ENCODE data around the gene LOC128125822.

Gene LOC128125822

GRCh38 chr6:63592886-63593285 lies 20.6 kb downstream of the LOC128125822 start:
- H3K4me3 ChIP-seq (ENCODE audit: insufficient read depth, low read length, poor library complexity, severe bottlenecking) = no peak overlapping the region
- no peaks in the 10 kb centered on the region for H3K27me3 ChIP-seq (ENCODE audit: low read length)
- H3F3A ChIP-seq (ENCODE audit: insufficient read depth) = no peaks in the 10 kb centered on the region
- H3K9me2 ChIP-seq (replicated peaks; ENCODE audit: insufficient read depth, low read length) = no peaks in the 10 kb centered on the region
- no peaks in the 10 kb centered on the region for H3K79me2 ChIP-seq (ENCODE audit: insufficient read depth, low read length)
- H3K36me3 ChIP-seq (ENCODE audit: low read length) = no peaks in the 10 kb centered on the region
- no peaks in the 10 kb centered on the region for H3K9me3 ChIP-seq (ENCODE audit: insufficient read depth, low read length)
- H4K20me1 ChIP-seq (ENCODE audit: low read depth, low read length) = no peaks in the 10 kb centered on the region
- no peak overlapping the region for H3K4me2 ChIP-seq (ENCODE audit: low read depth, low read length, poor library complexity, severe bottlenecking)
- H3K9ac ChIP-seq (ENCODE audit: low read length) = no peak overlapping the region
- H3K27ac ChIP-seq (ENCODE audit: low read depth, low read length) = no peak overlapping the region
- TF ChIP-seq, protein P1, sequence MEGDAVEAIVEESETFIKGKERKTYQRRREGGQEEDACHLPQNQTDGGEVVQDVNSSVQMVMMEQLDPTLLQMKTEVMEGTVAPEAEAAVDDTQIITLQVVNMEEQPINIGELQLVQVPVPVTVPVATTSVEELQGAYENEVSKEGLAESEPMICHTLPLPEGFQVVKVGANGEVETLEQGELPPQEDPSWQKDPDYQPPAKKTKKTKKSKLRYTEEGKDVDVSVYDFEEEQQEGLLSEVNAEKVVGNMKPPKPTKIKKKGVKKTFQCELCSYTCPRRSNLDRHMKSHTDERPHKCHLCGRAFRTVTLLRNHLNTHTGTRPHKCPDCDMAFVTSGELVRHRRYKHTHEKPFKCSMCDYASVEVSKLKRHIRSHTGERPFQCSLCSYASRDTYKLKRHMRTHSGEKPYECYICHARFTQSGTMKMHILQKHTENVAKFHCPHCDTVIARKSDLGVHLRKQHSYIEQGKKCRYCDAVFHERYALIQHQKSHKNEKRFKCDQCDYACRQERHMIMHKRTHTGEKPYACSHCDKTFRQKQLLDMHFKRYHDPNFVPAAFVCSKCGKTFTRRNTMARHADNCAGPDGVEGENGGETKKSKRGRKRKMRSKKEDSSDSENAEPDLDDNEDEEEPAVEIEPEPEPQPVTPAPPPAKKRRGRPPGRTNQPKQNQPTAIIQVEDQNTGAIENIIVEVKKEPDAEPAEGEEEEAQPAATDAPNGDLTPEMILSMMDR (IDR thresholded peaks at IDR 0.05; ENCODE audit: insufficient read depth, low read length, poor library complexity, severe bottlenecking) = no peak
- TF ChIP-seq EZH2phosphoT487 (conservative IDR thresholded peaks at IDR 0.05; ENCODE audit: low read length) = no peak
- H2AFZ ChIP-seq (ENCODE audit: low read depth, low read length, severe bottlenecking) = no peak overlapping the region

DNA sequence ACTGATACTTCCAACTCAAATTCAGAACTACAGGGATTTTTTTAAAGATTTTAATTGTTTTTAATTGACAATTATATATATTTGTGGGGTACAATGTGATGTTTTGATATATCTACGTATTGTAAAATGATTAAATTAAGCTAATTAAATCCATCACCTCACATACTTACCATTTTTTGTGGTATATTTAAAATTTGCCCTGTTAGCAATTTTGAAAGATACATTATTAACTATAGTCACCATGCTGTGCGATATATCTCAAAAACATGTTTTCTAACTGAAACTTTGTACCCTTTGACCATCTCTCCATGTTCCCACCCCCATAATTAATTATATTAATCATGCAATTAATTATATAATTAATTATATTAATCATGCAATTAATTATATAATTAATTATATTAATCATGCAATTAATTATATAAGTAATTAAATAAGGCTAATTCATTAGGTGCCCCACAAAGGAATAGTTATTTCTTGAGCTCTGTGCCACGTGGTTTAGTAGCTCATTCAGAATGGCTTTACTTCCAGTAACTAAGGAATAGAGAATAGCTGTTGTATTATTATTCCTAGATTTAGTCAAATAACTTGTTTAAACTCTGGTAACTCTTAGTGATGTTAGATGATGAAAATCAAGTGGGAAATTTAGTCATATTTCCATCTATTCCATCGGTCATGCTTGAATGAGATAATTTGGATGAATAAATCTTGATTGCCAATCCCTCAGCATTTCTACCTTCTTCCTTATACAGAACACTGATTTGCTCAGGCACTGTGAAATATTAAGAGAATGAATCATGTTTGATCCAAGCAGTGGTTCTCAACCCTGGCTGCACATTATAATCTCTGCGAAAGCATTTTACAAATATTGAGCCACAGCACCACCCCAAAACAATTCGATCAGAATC lies 25.1 kb downstream of the LOC128125822 start:
- Histone ChIP-seq H3K4me2 (ENCODE audit: low read depth, low read length, poor library complexity, severe bottlenecking) (peak overlapping the region; percentile 55), H3K9ac (ENCODE audit: low read length) (no peak overlapping the region), H3K9me3 (ENCODE audit: insufficient read depth, low read length) (no peaks in the 10 kb centered on the region), H3K79me2 (ENCODE audit: insufficient read depth, low read length) (no peaks in the 10 kb centered on the region), H3K27ac (ENCODE audit: low read depth, low read length) (no peak overlapping the region), H4K20me1 (ENCODE audit: low read depth, low read length) (no peaks in the 10 kb centered on the region), H3K4me3 (ENCODE audit: insufficient read depth, low read length, poor library complexity, severe bottlenecking) (no peak overlapping the region), H3K36me3 (ENCODE audit: low read length) (no peaks in the 10 kb centered on the region), H3K9me2 (replicated peaks; ENCODE audit: insufficient read depth, low read length) (no peaks in the 10 kb centered on the region), H3K27me3 (ENCODE audit: low read length) (no peaks in the 10 kb centered on the region), H2AFZ (ENCODE audit: low read depth, low read length, severe bottlenecking) (peak overlapping the region; percentile 86), H3F3A (ENCODE audit: insufficient read depth) (no peaks in the 10 kb centered on the region)
- TF ChIP-seq, protein P1 (IDR thresholded peaks at IDR 0.05; ENCODE audit: insufficient read depth, low read length, poor library complexity, severe bottlenecking) = no peak
- no peak for TF ChIP-seq EZH2phosphoT487 (conservative IDR thresholded peaks at IDR 0.05; ENCODE audit: low read length)

- H3K27ac ChIP-seq (ENCODE audit: low read depth, low read length) = no peak overlapping the region
- H3K36me3 ChIP-seq (ENCODE audit: low read length) = no peaks in the 10 kb centered on the region
- H3K9me3 ChIP-seq (ENCODE audit: insufficient read depth, low read length) = no peaks in the 10 kb centered on the region
- peak overlapping the region; percentile 55 for H3K4me2 ChIP-seq (ENCODE audit: low read depth, low read length, poor library complexity, severe bottlenecking)
- no peaks in the 10 kb centered on the region for H4K20me1 ChIP-seq (ENCODE audit: low read depth, low read length)
- H3F3A ChIP-seq (ENCODE audit: insufficient read depth) = no peaks in the 10 kb centered on the region
- H3K79me2 ChIP-seq (ENCODE audit: insufficient read depth, low read length) = no peaks in the 10 kb centered on the region
- peak overlapping the region; percentile 16; the same call in 1 of the 2 replicates for H3K9ac ChIP-seq (ENCODE audit: low read length)
- H2AFZ ChIP-seq (ENCODE audit: low read depth, low read length, severe bottlenecking) = peak overlapping the region; percentile 86
- H3K27me3 ChIP-seq (ENCODE audit: low read length) = no peaks in the 10 kb centered on the region
- peak overlapping the region; percentile 25 for H3K4me3 ChIP-seq (ENCODE audit: insufficient read depth, low read length, poor library complexity, severe bottlenecking)
- no peaks in the 10 kb centered on the region for H3K9me2 ChIP-seq (replicated peaks; ENCODE audit: insufficient read depth, low read length)
- TF ChIP-seq EZH2phosphoT487 (conservative IDR thresholded peaks at IDR 0.05; ENCODE audit: low read length) = no peak
- TF ChIP-seq, protein P1 (IDR thresholded peaks at IDR 0.05; ENCODE audit: insufficient read depth, low read length, poor library complexity, severe bottlenecking) = peak; percentile 65
Observed at GRCh38 chr6:63598049-63599036, 26.1 kb downstream of the LOC128125822 start.

Measured in SU-DHL-6 (cell line).